Frontal cortex (tissue), 4 donors: ENCODE results near the gene TRIM72. TPM values are rescaled to one million over a fixed set of nuclear protein-coding genes. Genes with fewer than 3 reads are reported as not detected.
"Not testable (repeated sequence)": the region's sequence is repeated elsewhere in the genome, so short reads cannot be mapped to it uniquely, and the experiment has no call there.

Experiments used
- DNase-seq, 2 donors: peaks; one replicate each; pipeline ENCODE4 v3.0.0; 2012; ENCODE audit warnings: low spot score in 2 of 2
- FAIRE-seq: peaks from 2 replicates; lab custom pipeline; 2012; peaks lifted over from hg19 to GRCh38; lab: Jason Lieb, UNC
- total RNA-seq: library from RNA; depleted of rRNA; stranded (reverse); fragments of >200 nt; gene quantifications from one replicate; pipeline ENCODE4 v1.2.3, GENCODE V29; 2014
- donor health status: control.
- donor health status: control.
- donor health status: control.

The TRIM72 gene
- total RNA-seq, 1 donor from 2014 or later = 1.2 TPM

- DNase-seq = no peak
- no peak for FAIRE-seq
These were observed 32.4 kb downstream of the TRIM72 start for GRCh38 chr16:31246296-31246695.

DNA sequence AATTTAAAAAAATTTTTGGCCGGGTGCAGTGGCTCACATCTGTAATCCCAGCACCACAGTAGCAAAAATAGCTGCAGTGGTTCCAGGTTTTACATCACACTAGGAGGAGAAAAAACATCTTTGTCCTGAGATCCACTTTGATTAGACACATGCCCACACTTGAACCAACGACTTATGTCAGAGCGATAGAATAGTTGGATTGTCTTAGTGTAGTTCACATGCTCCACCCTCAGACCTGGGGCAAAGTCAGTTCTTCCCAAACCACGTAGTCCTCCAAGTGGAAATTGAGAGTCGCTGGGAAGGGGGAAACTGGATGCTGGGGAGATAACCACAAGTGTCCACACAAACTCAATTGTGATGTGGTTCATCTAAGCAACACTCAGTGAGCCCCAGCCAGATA is 34.4 kb downstream of the TRIM72 start:
- FAIRE-seq (no peak), DNase-seq (no peak)

GRCh38 chr16:31250782-31251384 is 37.0 kb downstream of the TRIM72 start:
- no peak for FAIRE-seq

DNA sequence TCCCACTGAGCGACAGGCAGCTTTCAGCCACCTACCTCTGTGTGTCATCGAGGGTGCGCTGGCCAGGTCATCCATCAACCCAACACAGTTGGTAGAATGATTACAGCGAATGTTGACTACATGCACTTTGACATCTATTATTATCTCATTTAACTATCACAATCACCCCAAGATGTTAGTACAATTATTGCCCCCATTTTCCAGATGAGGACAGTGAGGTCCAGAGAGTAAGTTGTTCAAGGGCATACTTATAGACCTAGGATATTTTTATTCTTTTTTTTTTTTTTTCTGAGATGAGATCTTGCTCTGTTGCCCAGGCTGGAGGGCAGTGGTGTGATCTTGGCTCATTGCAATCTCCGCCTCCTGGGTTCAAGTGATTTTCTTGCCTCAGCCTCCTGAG is 37.5 kb downstream of the TRIM72 start:
- no peak for FAIRE-seq

More at GRCh38 chr16:31250782-31251384, 37.0 kb downstream of the TRIM72 start:
- DNase-seq = no peak

GRCh38 chr16:31253642-31254045 is 39.7 kb downstream of the TRIM72 start:
- FAIRE-seq (no peak), DNase-seq (no peak)

More for the DNA sequence above, 37.5 kb downstream of the TRIM72 start:
- no peak for DNase-seq

DNA sequence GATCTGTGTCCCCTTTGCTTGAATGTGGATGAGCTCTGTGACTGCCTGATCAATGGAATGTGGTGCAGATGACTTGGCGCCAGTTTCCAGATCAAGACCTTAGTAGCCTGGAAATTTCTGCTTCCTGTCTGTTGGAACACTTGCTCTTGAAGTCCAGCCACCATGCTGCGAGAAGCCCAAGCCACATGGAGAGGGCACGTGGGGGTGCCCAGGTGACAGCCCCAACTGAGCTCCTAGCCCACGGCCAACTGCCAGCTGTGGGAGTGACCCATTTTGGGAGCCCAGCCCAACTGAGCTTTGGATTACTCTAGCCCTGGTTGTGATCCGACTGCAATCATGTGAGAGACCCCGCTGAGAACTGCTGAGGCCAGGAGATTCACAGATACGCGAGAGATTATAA is 42.5 kb downstream of the TRIM72 start:
- FAIRE-seq (no peak), DNase-seq (no peak)

DNA sequence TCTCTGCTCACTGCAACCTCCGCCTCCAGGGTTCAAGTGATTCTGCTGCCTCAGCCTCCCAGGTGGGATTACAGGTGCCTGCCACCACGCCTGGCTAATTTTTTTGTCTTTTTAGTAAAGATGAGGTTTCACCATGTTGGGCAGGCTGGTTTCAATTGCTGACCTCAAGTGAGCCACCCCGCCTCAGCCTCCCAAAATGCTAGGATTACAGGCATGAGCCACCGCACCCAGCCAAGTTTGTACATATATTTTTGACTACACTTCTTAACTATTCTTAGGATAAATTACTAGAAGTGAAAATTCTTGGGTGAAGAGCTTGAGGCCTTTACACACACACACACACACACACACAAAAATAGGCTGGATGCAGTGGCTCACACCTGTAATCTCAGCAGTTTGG is 44.4 kb downstream of the TRIM72 start:
- FAIRE-seq (no peak), DNase-seq (no peak)

- DNase-seq = no peak
These were observed 46.4 kb downstream of the TRIM72 start for GRCh38 chr16:31260136-31260931.

DNA sequence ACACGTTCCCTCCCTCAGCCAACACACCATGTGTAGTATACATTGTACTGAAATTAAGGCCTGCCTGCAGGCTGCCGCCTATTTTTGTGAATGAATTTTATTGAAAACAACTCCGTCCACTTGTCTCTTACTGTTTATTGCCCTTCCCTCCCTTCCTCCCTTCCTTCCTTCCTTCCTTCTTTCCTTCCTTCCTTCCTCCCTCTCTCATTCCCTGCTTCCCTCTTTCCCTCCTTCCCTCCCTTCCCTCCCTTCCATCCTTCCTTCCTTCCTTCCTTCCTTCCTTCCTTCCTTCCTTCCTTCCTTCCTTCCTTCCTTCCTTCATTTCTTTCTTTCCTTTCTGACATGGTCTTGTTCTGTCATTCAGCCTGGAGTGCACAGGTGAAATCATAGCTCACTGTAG is 48.2 kb downstream of the TRIM72 start:
- DNase-seq = no peak
- no peak for FAIRE-seq

More at GRCh38 chr16:31260136-31260931, 46.4 kb downstream of the TRIM72 start:
- no peak for FAIRE-seq

DNA sequence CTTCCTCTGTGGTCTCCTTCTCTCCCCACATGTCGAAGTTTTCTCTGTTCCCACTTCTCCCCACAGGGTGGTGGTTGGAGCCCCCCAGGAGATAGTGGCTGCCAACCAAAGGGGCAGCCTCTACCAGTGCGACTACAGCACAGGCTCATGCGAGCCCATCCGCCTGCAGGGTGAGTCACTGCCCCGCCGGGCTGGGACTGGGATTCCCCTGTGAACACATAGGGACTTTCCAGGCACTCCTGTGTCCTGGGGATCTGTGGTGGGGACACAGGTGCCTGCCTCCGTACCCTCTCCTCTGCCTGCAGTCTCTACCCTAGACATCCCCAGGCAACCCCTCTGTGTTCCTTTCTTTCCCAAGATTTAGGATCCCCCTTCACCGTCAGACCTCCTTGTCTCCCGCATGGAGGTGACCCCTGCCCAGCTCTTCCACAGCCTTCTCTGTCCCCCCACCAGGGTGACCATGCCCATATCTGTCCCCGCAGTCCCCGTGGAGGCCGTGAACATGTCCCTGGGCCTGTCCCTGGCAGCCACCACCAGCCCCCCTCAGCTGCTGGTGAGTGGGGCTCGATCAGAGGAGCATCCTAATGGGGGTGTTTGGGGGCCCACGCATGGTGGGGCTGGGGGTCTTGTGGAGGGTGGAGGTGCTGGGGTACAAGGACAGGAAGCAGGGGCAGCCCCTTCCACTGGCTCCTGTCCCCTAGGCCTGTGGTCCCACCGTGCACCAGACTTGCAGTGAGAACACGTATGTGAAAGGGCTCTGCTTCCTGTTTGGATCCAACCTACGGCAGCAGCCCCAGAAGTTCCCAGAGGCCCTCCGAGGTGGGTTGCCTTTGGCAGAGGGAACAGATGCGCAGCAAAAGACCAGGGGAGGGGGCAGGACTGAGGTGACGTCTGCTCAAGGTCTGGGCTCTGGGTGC is 51.7 kb downstream of the TRIM72 start:
- FAIRE-seq (no peak), DNase-seq (no peak)

DNA sequence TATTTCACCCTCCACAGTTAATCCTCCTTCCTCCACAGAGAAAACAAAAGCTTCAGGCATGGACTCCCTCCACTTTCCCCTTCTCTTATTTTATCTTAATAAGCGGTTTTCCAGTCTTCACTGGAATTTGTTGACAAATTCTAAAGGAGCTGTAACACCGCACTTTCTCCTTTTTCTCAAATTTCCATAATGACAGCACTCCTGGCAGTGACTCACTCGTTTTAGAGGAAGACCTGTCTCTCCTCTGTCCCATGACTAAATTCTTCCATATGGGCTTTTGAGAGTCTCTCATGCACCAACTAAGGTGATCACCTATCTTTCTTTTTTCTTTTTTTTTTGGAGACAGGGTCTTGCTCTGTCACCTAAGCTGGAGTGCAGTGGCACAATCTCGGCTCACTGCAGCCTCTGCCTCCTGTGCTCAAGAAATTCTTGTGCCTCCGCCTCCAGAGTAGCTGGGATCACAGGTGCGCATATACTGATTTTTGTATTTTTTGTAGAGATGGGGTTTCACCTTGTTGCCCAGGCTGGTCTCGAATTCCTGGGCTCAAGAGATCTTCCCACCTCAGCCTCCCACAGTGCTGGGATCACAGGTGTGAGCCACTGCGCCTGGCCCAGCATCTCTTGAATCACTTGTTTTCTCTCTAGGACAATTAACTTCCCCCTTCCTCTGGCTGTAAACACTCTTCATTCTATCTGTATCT is 53.6 kb downstream of the TRIM72 start:
- FAIRE-seq = no peak

DNA sequence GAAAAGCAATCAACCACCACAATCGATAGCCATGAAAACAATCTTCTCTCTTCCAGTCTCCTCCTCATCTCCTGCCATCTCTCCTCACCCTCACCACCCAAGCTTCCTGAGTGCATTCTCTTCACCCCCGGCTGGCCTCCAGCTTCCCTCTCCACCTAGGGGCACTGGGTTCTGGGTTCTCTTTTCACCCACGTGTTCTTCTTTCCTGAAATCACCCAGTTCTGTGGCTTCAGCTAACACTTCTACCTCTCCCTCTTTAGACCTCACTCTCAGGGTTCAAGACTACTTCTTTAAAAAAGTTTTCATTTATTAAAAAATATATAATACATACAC is 54.1 kb downstream of the TRIM72 start:
- no peak for FAIRE-seq
- DNase-seq = no peak

More for the DNA sequence above, 53.6 kb downstream of the TRIM72 start:
- no peak for DNase-seq

GRCh38 chr16:31268891-31269290 is 55.0 kb downstream of the TRIM72 start:
- no peak for FAIRE-seq
- no peak for DNase-seq

GRCh38 chr16:31269541-31269940 is 55.6 kb downstream of the TRIM72 start:
- DNase-seq = no peak
- FAIRE-seq = no peak

DNA sequence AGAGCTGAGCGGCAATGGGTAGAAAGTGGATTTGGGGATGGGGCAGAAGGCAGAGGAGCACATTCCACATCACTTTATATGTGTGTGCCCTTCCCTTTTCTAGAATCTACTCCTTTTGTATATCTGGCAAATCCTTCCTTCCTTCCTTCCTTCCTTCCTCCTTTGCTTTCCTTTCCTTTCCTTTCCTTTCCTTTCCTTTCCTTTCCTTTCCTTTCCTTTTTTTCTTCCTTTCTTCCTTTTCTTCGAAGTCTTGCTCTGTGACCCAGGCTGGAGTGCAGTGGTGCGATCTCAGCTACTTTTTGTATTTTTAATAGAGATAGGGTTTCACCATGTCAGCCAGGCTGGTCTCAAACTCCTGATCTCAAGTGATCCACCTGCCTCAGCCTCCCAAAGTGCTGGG is 56.1 kb downstream of the TRIM72 start:
- FAIRE-seq, DNase-seq: not testable (repeated sequence)

DNA sequence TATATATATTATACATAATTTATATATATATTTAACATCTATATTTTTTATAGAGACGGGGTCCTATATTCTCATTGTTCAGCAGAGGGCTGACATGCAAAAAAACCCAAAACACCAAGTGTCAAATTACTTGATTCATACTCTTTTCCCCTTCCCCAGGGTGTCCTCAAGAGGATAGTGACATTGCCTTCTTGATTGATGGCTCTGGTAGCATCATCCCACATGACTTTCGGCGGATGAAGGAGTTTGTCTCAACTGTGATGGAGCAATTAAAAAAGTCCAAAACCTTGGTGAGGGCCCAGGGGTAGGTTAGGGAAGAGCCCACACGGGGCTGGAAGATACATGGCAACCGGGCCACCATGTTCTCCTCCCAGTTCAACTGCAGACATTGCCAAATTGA is 56.9 kb downstream of the TRIM72 start:
- DNase-seq = no peak
- no peak for FAIRE-seq

DNA sequence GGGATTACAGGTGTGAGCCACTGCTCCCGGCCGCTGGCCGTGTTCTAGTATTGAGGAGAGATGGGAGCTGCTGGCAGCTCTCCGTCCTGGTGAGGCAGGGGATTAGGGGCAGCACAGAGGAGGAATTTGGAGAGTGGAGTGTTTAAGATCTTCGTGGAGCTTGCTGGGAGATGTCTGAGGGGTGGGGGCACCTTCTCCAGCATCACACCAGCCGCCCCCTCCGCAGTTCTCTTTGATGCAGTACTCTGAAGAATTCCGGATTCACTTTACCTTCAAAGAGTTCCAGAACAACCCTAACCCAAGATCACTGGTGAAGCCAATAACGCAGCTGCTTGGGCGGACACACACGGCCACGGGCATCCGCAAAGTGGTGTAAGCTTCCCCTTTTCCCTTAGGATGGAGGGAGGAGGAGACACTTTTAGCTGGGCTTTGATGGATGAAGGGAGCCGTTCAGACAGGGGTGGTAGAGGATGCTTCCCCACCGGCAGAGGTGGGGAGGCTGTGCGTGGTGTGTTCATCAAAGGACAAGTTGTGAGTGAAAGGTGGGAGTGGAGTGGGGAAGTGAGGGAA is 57.8 kb downstream of the TRIM72 start:
- DNase-seq = no peak
- FAIRE-seq = no peak

DNA sequence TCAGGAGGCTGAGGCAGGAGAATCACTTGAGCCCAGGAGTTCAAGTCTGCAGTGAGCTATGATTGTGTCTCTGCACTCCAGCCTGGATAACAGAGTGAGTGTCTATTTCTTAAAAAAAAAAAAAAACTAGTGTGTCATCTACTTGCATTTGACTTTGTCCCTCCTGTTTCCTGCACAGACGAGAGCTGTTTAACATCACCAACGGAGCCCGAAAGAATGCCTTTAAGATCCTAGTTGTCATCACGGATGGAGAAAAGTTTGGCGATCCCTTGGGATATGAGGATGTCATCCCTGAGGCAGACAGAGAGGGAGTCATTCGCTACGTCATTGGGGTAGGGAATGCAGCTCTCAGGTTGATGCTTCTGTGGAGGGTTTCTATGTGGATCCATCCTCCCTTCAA is 59.3 kb downstream of the TRIM72 start:
- DNase-seq = no peak
- no peak for FAIRE-seq

DNA sequence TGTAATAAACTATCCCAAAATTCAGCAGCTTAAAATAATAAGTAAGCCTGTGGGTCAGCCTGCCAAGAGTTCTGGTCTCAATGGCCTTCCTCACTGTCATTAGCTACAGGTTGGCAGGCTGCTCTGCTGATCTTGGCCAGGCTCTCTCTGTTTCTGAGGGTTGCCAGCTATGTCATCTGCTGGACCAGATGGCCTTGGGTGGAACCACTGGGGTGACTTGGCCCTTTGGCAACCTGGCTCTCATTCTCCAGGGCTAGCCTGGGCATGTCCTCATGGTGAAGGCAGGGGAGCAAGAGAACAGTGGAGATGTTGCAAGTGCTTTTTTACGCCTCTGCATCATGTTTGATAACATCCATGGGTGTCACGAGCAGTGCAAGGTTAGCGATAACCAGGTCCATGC is 59.8 kb downstream of the TRIM72 start:
- DNase-seq = no peak
- FAIRE-seq = no peak
